ENCODE data around the gene MRPS18A. TPM values are rescaled to one million over a fixed set of nuclear protein-coding genes. Genes with fewer than 3 reads are reported as not detected.

The MRPS18A gene
- total and polyA plus RNA-seq, 2 experiments from 2014 or later = 46.1 to 71.1 TPM

DNA sequence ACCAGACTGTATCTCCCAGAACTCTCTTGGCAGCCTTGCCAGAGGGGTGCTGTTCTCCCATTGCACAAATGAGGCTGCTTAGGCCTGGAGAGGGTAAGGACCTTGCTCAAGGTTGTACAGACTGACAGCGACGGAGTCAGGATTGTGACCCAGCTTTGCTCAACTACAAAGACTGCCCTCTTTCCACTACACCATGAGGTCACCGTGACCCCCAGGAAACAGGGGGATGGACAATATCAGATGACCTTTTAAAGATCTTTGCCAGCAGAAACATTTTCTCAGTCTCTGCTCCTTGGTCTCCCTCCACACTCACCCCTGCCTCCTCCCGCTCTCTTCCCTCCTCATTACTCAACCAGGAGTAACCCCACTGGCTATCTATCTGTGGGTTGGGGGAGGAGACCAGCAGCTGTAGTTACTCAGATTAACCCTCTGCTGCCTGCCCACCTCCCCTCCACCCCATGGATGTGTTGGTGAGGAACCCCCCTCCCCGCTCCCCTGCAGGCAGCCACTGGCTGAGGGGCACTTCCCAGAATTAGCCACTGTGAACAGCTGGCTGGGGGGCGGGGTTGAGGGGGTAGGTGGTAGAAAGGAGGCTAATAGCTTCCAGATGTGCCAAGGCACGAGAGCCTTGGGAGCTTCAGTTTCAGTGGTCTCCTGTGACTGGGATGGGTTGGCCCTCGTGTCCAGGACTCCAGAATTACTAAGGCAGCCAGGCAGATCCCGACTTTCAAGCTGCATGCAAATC is 26.9 kb upstream of the MRPS18A start:
- no peaks in the 10 kb centered on the region for H4K20me1 ChIP-seq (ENCODE audit: insufficient read depth, poor library complexity, severe bottlenecking)
- peak; percentile 65 for DNase-seq (ENCODE audit: low spot score)
- H3K4me2 ChIP-seq = no peak overlapping the region
- H3K9me2 ChIP-seq (replicated peaks; ENCODE audit: insufficient read depth) = no peaks in the 10 kb centered on the region
- no peaks in the 10 kb centered on the region for H3K27me3 ChIP-seq
- H3K79me2 ChIP-seq = no peaks in the 10 kb centered on the region
- H3K9me3 ChIP-seq (ENCODE audit: low read depth) = no peaks in the 10 kb centered on the region
- no peak overlapping the region for H2AFZ ChIP-seq
- H3K27ac ChIP-seq = peak overlapping the region; percentile 58
- TF ChIP-seq EZH2 (IDR thresholded peaks at IDR 0.05; ENCODE audit: borderline replicate concordance) (no peak), EZH2phosphoT487 (IDR thresholded peaks at IDR 0.05; ENCODE audit: low read depth, severe bottlenecking, unreplicated experiment) (no peak)
- TF ChIP-seq, protein P1, sequence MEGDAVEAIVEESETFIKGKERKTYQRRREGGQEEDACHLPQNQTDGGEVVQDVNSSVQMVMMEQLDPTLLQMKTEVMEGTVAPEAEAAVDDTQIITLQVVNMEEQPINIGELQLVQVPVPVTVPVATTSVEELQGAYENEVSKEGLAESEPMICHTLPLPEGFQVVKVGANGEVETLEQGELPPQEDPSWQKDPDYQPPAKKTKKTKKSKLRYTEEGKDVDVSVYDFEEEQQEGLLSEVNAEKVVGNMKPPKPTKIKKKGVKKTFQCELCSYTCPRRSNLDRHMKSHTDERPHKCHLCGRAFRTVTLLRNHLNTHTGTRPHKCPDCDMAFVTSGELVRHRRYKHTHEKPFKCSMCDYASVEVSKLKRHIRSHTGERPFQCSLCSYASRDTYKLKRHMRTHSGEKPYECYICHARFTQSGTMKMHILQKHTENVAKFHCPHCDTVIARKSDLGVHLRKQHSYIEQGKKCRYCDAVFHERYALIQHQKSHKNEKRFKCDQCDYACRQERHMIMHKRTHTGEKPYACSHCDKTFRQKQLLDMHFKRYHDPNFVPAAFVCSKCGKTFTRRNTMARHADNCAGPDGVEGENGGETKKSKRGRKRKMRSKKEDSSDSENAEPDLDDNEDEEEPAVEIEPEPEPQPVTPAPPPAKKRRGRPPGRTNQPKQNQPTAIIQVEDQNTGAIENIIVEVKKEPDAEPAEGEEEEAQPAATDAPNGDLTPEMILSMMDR (IDR thresholded peaks at IDR 0.05; ENCODE audit: poor library complexity) = no peak
- WGBS (ENCODE audit: low lambda C conversion rate, missing lambda C conversion rate) = 40% methylated on average over 9 of the region's 9 CpGs
- no peak overlapping the region for H3K4me3 ChIP-seq
- H3K4me1 ChIP-seq (ENCODE audit: insufficient read depth) = peaks cover 33% of the 10 kb centered on the region
- no peaks in the 10 kb centered on the region for H3K36me3 ChIP-seq (replicated peaks; ENCODE audit: insufficient read depth, low read depth)

DNA sequence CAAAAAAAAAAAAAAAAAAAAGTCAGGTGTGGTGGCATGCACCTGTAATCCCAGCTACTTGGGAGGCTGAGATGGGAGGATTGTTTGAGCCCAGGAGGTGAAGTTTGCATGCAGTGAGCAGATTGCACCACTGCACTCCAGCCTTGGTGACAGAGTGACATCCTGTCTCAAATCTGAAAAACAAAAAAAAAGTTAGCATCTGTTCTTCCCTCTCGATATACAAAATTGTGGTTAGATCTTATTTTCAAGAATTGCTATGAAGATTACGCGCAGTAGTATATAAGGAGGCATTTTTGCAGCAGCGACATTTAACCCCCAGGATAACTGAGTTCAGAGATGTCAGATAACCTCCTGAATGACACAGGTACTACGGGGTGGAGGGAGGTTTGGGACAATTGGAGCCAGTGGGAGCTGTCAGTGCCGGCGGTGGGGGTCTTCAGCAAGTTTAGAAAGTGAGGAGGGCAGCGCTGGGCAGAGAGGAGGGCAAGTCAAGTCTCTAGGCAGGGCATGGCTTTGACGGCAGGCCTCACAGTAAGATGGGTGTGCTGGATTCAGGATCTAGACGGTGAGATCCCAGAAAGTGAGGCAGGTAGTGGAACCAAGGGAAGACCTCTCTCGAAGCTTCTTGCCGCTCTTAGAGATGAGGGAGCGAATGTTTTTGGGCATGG is 26.2 kb upstream of the MRPS18A start:
- H3K9me2 ChIP-seq (replicated peaks; ENCODE audit: insufficient read depth) = no peaks in the 10 kb centered on the region
- peaks cover 37% of the 10 kb centered on the region for H3K4me1 ChIP-seq (ENCODE audit: insufficient read depth)
- no peak overlapping the region for H3K4me2 ChIP-seq
- no peak overlapping the region for H3K4me3 ChIP-seq
- H3K79me2 ChIP-seq = no peaks in the 10 kb centered on the region
- H3K27ac ChIP-seq = peak overlapping the region; percentile 58
- H4K20me1 ChIP-seq (ENCODE audit: insufficient read depth, poor library complexity, severe bottlenecking) = no peaks in the 10 kb centered on the region
- no peaks in the 10 kb centered on the region for H3K27me3 ChIP-seq
- DNase-seq (ENCODE audit: low spot score) = no peak
- no peaks in the 10 kb centered on the region for H3K9me3 ChIP-seq (ENCODE audit: low read depth)
- no peaks in the 10 kb centered on the region for H3K36me3 ChIP-seq (replicated peaks; ENCODE audit: insufficient read depth, low read depth)
- no peak overlapping the region for H2AFZ ChIP-seq
- TF ChIP-seq, protein P1 (IDR thresholded peaks at IDR 0.05; ENCODE audit: poor library complexity) = no peak
- no peak for TF ChIP-seq EZH2phosphoT487 (IDR thresholded peaks at IDR 0.05; ENCODE audit: low read depth, severe bottlenecking, unreplicated experiment)
- TF ChIP-seq EZH2 (IDR thresholded peaks at IDR 0.05; ENCODE audit: borderline replicate concordance) = no peak
- WGBS (ENCODE audit: low lambda C conversion rate, missing lambda C conversion rate) = 87% methylated on average over 13 of the region's 13 CpGs

DNA sequence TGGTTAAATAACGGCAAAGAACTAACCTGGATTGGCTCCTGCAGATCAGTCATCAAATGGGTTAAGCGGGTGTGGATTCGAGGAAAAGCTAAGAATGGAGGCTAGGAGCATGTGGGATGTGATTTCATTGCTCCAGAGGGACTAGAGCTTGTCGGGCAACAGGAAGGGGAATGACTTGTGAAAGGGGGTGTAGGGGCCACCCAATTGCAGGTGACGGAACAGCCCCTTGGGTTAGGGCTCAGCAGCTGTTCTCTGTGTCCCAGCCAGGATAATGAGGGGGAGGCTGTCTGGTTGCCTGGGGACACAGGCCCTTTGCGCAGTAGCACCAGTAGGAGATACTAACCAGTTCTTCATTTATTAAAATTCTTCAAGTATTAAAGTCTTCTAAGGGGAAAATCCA is 25.0 kb upstream of the MRPS18A start:
- 88% methylated on average over 6 of the region's 6 CpGs for WGBS (ENCODE audit: low lambda C conversion rate, missing lambda C conversion rate)

More for the DNA sequence above, 25.0 kb upstream of the MRPS18A start:
- no peaks in the 10 kb centered on the region for H3K79me2 ChIP-seq
- peaks cover 33% of the 10 kb centered on the region for H3K4me1 ChIP-seq (ENCODE audit: insufficient read depth)
- no peaks in the 10 kb centered on the region for H3K9me2 ChIP-seq (replicated peaks; ENCODE audit: insufficient read depth)
- no peak overlapping the region for H3K4me2 ChIP-seq
- H3K9me3 ChIP-seq (ENCODE audit: low read depth) = no peaks in the 10 kb centered on the region
- H3K36me3 ChIP-seq (replicated peaks; ENCODE audit: insufficient read depth, low read depth) = no peaks in the 10 kb centered on the region
- H3K4me3 ChIP-seq = no peak overlapping the region
- no peaks in the 10 kb centered on the region for H4K20me1 ChIP-seq (ENCODE audit: insufficient read depth, poor library complexity, severe bottlenecking)
- TF ChIP-seq EZH2 (IDR thresholded peaks at IDR 0.05; ENCODE audit: borderline replicate concordance) (no peak), EZH2phosphoT487 (IDR thresholded peaks at IDR 0.05; ENCODE audit: low read depth, severe bottlenecking, unreplicated experiment) (no peak)
- TF ChIP-seq, protein P1 (IDR thresholded peaks at IDR 0.05; ENCODE audit: poor library complexity) = no peak
- H3K27ac ChIP-seq = no peak overlapping the region
- no peaks in the 10 kb centered on the region for H3K27me3 ChIP-seq
- no peak for DNase-seq (ENCODE audit: low spot score)
- H2AFZ ChIP-seq = no peak overlapping the region
